HG03378 (cell line): ENCODE data around the gene TNFRSF4.

Experiments
- ATAC-seq: cut with Tn5 transposase; IDR thresholded peaks from one replicate; pipeline ENCODE4 v1.9.1; 2021; ENCODE audit warnings: mild to moderate bottlenecking, moderate library complexity; ENCODE audit not compliant: unreplicated experiment

Gene TNFRSF4

GRCh38 chr1:1245817-1246576 lies 32.0 kb upstream of the TNFRSF4 start:
- no peak for ATAC-seq

- no peak for ATAC-seq
Observed at GRCh38 chr1:1245178-1245816, 31.3 kb upstream of the TNFRSF4 start.

- no peak for ATAC-seq
Observed at GRCh38 chr1:1244192-1244811, 30.3 kb upstream of the TNFRSF4 start.

- no peak for ATAC-seq
Observed at GRCh38 chr1:1243807-1244191, 29.8 kb upstream of the TNFRSF4 start.

- no peak for ATAC-seq
Observed at GRCh38 chr1:1243266-1243660, 29.3 kb upstream of the TNFRSF4 start.

- no peak for ATAC-seq
Observed at GRCh38 chr1:1242461-1243265, 28.7 kb upstream of the TNFRSF4 start.

- ATAC-seq = no peak
Observed at GRCh38 chr1:1241588-1242219, 27.8 kb upstream of the TNFRSF4 start.

- no peak for ATAC-seq
Observed at GRCh38 chr1:1240822-1241587, 27.1 kb upstream of the TNFRSF4 start.

- ATAC-seq = no peak
Observed at GRCh38 chr1:1240348-1240732, 26.4 kb upstream of the TNFRSF4 start.

GRCh38 chr1:1239614-1240347 lies 25.8 kb upstream of the TNFRSF4 start:
- no peak for ATAC-seq

GRCh38 chr1:1239227-1239613 lies 25.3 kb upstream of the TNFRSF4 start:
- ATAC-seq = no peak

GRCh38 chr1:1238702-1239178 lies 24.8 kb upstream of the TNFRSF4 start:
- no peak for ATAC-seq

- ATAC-seq = no peak
Observed at GRCh38 chr1:1237874-1238701, 24.1 kb upstream of the TNFRSF4 start.

- no peak for ATAC-seq
Observed at GRCh38 chr1:1236945-1237873, 23.3 kb upstream of the TNFRSF4 start.

- ATAC-seq = no peak
Observed at GRCh38 chr1:1236176-1236763, 22.3 kb upstream of the TNFRSF4 start.

- no peak for ATAC-seq
Observed at GRCh38 chr1:1235016-1235744, 21.2 kb upstream of the TNFRSF4 start.
